B cell (primary cell): ENCODE results near the gene CCDC93. TPM values are rescaled to one million over a fixed set of nuclear protein-coding genes. Genes with fewer than 3 reads are reported as not detected.

Experiments
- ATAC-seq: fragments of 200-7000 bp; cut with Tn5 transposase; one replicate; pipeline ENCODE4 v1.10.0; 2021; ENCODE audit warnings: low read depth, mild to moderate bottlenecking, moderate number of reproducible peaks, moderate library complexity
- CTCF ChIA-PET: fragments of 350-600 bp; sonication (Branson Sonifier 250); formaldehyde crosslinking; loops from one replicate; lab custom pipeline; 2021; ENCODE audit warnings: antibody characterized with exemption, inconsistent platforms; lab: Charles Lee
- POLR2A ChIA-PET: fragments of 350-600 bp; sonication (Branson Sonifier 250); formaldehyde crosslinking; loops from one replicate; lab custom pipeline; 2021; ENCODE audit warnings: antibody characterized with exemption; lab: Charles Lee
- DNase-seq: peaks from one replicate; pipeline ENCODE4 v3.0.0; 2013
- H2AFZ ChIP-seq: 2 replicates; pipeline ENCODE4 v1.6.1; 2012; ENCODE audit warnings: mild to moderate bottlenecking, low read depth, low read length; ENCODE audit not compliant: insufficient read depth, poor library complexity, severe bottlenecking
- H3K27ac ChIP-seq, 2 donors: 1 replicate in 1 of 2; 2 replicates in 1 of 2; pipeline ENCODE4 v1.5.1; 2012 to 2013; ENCODE audit warnings: low read length in 2 of 2, mild to moderate bottlenecking in 2 of 2, moderate library complexity in 1 of 2
- H3K27me3 ChIP-seq, 4 experiments: fragments of 200-600 bp in 1 of 4; sonication (generic) in 1 of 4; replicated peaks in 1 of 4; 1 replicate in 2 of 4; 2 replicates in 2 of 4; pipeline versions ENCODE4 v1.6.1 to v1.7.0; 2013 to 2016; ENCODE audit warnings: low read length in 3 of 4, mild to moderate bottlenecking in 2 of 4, mixed read lengths in 1 of 4, moderate library complexity in 1 of 4; ENCODE audit not compliant: insufficient read depth in 4 of 4, control insufficient read depth in 3 of 4; ENCODE audit errors: control extremely low read depth in 1 of 4
- H3K36me3 ChIP-seq, 2 experiments: replicated peaks in 1 of 2; 1 replicate in 1 of 2; 2 replicates in 1 of 2; pipeline versions ENCODE4 v1.6.1 to v1.7.1; 2013; ENCODE audit warnings: low read length in 1 of 2; ENCODE audit not compliant: insufficient read depth in 2 of 2, control insufficient read depth in 1 of 2; ENCODE audit errors: control extremely low read depth in 1 of 2, extremely low read depth in 1 of 2
- H3K4me1 ChIP-seq, 2 donors: fragments of 200-600 bp in 1 of 2; sonication (generic) in 1 of 2; 1 replicate in 1 of 2; 2 replicates in 1 of 2; pipeline versions ENCODE4 v1.5.1 to v1.6.1; 2013 to 2017; ENCODE audit warnings: low read length in 2 of 2; ENCODE audit not compliant: control insufficient read depth in 2 of 2, insufficient read depth in 2 of 2
- H3K4me2 ChIP-seq: replicated peaks from 2 replicates; pipeline ENCODE3; 2012; ENCODE audit warnings: mild to moderate bottlenecking, low read depth, low read length; ENCODE audit not compliant: poor library complexity, severe bottlenecking
- H3K4me3 ChIP-seq, 5 experiments: fragments of 200-600 bp in 1 of 5; sonication (generic) in 1 of 5; 1 replicate in 3 of 5; 2 replicates in 2 of 5; pipeline versions ENCODE4 v1.5.1 to v1.7.0; 2011 to 2016; ENCODE audit warnings: low read length in 4 of 5, mild to moderate bottlenecking in 4 of 5, low read depth in 2 of 5, control low read depth in 1 of 5, moderate library complexity in 1 of 5; ENCODE audit not compliant: insufficient read depth in 1 of 5; ENCODE audit errors: control extremely low read depth in 1 of 5, extremely low read depth in 1 of 5
- H3K79me2 ChIP-seq: fragments of 200-600 bp; sonication (generic); one replicate; pipeline ENCODE4 v1.6.0; 2016; ENCODE audit warnings: low read length; ENCODE audit not compliant: control insufficient read depth, insufficient read depth
- H3K9ac ChIP-seq: fragments of 200-600 bp; sonication (generic); 2 replicates; pipeline ENCODE4 v1.6.1; 2017; ENCODE audit warnings: mild to moderate bottlenecking, low read length, moderate library complexity
- H3K9me3 ChIP-seq, 3 donors: one replicate each; pipeline versions ENCODE4 v1.6.1 to v1.7.1; 2013; ENCODE audit warnings: low read length in 2 of 3; ENCODE audit not compliant: control insufficient read depth in 2 of 3, insufficient read depth in 1 of 3; ENCODE audit errors: control extremely low read depth in 1 of 3
- H4K20me1 ChIP-seq: 2 replicates; pipeline ENCODE4 v1.6.0; 2012; ENCODE audit warnings: mild to moderate bottlenecking, low read length; ENCODE audit not compliant: insufficient read depth, control insufficient read depth, poor library complexity, severe bottlenecking
- H3K27ac Mint-ChIP-seq: one replicate; pipeline ENCODE4 v1.8.0; 2021; ENCODE audit warnings: mixed read lengths
- H3K27me3 Mint-ChIP-seq: one replicate; pipeline ENCODE4 v1.8.0; 2021; ENCODE audit warnings: mixed read lengths
- H3K4me1 Mint-ChIP-seq: one replicate; pipeline ENCODE4 v1.8.0; 2021; ENCODE audit warnings: mixed read lengths
- H3K4me3 Mint-ChIP-seq: one replicate; pipeline ENCODE4 v1.8.0; 2021; ENCODE audit warnings: mixed read lengths
- H3K9me3 Mint-ChIP-seq: one replicate; pipeline ENCODE4 v1.8.0; 2022; ENCODE audit warnings: mixed read lengths; ENCODE audit not compliant: insufficient read depth
- CTCF ChIP-seq: fragments of 200-600 bp; IDR thresholded peaks from one replicate; pipeline ENCODE4 v1.8.0; 2022; ENCODE audit warnings: antibody characterized with exemption, mild to moderate bottlenecking
- EZH2 ChIP-seq: IDR thresholded peaks from 2 replicates; pipeline ENCODE4 v1.6.1; 2012; ENCODE audit warnings: borderline replicate concordance, low read depth, mild to moderate bottlenecking, moderate library complexity, low read length; ENCODE audit not compliant: insufficient read depth, poor library complexity, severe bottlenecking
- WGBS: methylation state at CpG from one replicate; pipeline ENCODE4 v1.1.5; 2013; ENCODE audit warnings: missing lambda C conversion rate; ENCODE audit not compliant: insufficient coverage; 5-methylcytosine and 5-hydroxymethylcytosine counted together
- intact Hi-C: fragments of 100-400 bp; cut with micrococcal nuclease; formaldehyde crosslinking; loops from one replicate; pipeline ENCODE4 v1.10.0; 2022
- polyA plus RNA-seq: library from polyadenylated mRNA; depleted of rRNA; stranded (reverse); fragments of >200 nt; gene quantifications from 2 replicates; pipeline ENCODE4 v1.2.3, GENCODE V29; 2012
- total RNA-seq, 2 donors: library from RNA; stranded (reverse); fragments of 120-200 nt in 1 of 2; gene quantifications; 1 replicate in 1 of 2; 2 replicates in 1 of 2; pipeline versions ENCODE4 v1.2.3 to v1.2.4, GENCODE V29; 2013 to 2022

Gene CCDC93
- total and polyA plus RNA-seq, 2 donors (not counting 1 experiment from before 2014, with no cell fraction given), result 17.5 to 79.6 TPM

DNA sequence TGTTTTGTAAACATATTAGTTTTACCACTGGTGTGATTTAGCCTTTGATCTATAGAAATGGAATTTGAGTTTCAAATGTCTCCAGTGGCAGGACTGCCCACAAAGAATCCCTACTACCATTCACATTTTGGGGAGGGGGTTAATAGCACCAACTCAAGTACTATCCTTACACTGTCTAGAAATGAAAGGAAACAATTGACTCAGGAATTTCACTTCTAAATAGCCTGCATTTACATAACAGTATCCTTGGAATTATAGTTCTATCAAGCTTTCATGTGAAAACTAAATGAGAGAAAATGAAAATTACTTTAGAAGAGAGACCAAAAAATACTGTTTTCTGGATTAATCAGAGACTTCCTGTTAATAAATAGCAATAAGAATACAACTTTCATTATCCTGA lies 7.5 kb upstream of the CCDC93 start:
- TF ChIP-seq EZH2 (no peak), CTCF (no peak)
- ChIA-PET POLR2A (no interaction called here), CTCF (no interaction called here)
- DNase-seq, result no peak
- Histone ChIP-seq H3K9me3 (no peaks in the 10 kb centered on the region), H3K4me2 (no peak overlapping the region), H3K36me3 (no peaks in the 10 kb centered on the region), H3K27ac (no peak overlapping the region), H4K20me1 (no peaks in the 10 kb centered on the region), H3K9ac (no peak overlapping the region), H3K4me1 (no peaks in the 10 kb centered on the region), H3K27me3 (peaks cover 0 to 7% (median 0%) of the 10 kb centered on the region in 4 experiments), H2AFZ (no peak overlapping the region), H3K79me2 (no peaks in the 10 kb centered on the region), H3K4me3 (no peak overlapping the region)
- intact Hi-C loops, result no loop called here
- no peaks in the 10 kb centered on the region for H3K4me1 Mint-ChIP-seq
- no peak overlapping the region for H3K4me3 Mint-ChIP-seq
- H3K27me3 Mint-ChIP-seq, result peaks cover 18% of the 10 kb centered on the region
- ATAC-seq, result no peak
- no peak overlapping the region for H3K27ac Mint-ChIP-seq
- no peaks in the 10 kb centered on the region for H3K9me3 Mint-ChIP-seq

GRCh38 chr2:118019821-118020220 lies 6.0 kb upstream of the CCDC93 start:
- H4K20me1 ChIP-seq, result no peaks in the 10 kb centered on the region
- H3K4me2 ChIP-seq, result no peak overlapping the region
- H3K4me3 ChIP-seq, result no peak overlapping the region
- no peak overlapping the region for H2AFZ ChIP-seq
- Mint-ChIP-seq H3K27ac (no peak overlapping the region), H3K9me3 (no peaks in the 10 kb centered on the region), H3K4me1 (peaks cover 2% of the 10 kb centered on the region), H3K27me3 (peaks cover 13% of the 10 kb centered on the region), H3K4me3 (no peak overlapping the region)
- TF ChIP-seq EZH2 (no peak), CTCF (no peak)
- DNase-seq (no peak), ATAC-seq (no peak)
- no peak overlapping the region for H3K27ac ChIP-seq
- no CpG with 5 or more reads among the region's 1 CpG for WGBS
- peaks cover under 1% of the 10 kb centered on the region for H3K79me2 ChIP-seq
- H3K9ac ChIP-seq, result no peak overlapping the region
- H3K4me1 ChIP-seq, result peaks cover 1 to 2% of the 10 kb centered on the region in 2 donors
- intact Hi-C loops, result no loop called here
- CTCF ChIA-PET, result no interaction called here
- peaks cover 0 to 8% (median 0%) of the 10 kb centered on the region in 4 experiments for H3K27me3 ChIP-seq
- H3K36me3 ChIP-seq, result no peaks in the 10 kb centered on the region
- H3K9me3 ChIP-seq, result no peaks in the 10 kb centered on the region
- POLR2A ChIA-PET, result no interaction called here
